ENCODE measurements around the gene GSTM3.

GRCh38 chr1:109712321-109712864 lies 28.4 kb downstream of the GSTM3 start:
- TF ChIP-seq CTCF (IDR thresholded peaks at IDR 0.05; ENCODE audit: insufficient read depth, low read length, poor library complexity, severe bottlenecking) (no peak), EZH2phosphoT487 (conservative IDR thresholded peaks at IDR 0.05; ENCODE audit: low read length) (no peak)

Measured in SU-DHL-6 (cell line).